Mesenchymal stem cell (in vitro differentiated cells and primary cell): ENCODE measurements around the gene PLLP.

Source experiments
- DNase-seq: peaks from one replicate; pipeline ENCODE4 v3.0.0-alpha.2; 2013
- H2AFZ ChIP-seq: one replicate; pipeline ENCODE4 v1.6.1; 2013; ENCODE audit warnings: low read depth, mild to moderate bottlenecking, control low read depth, inconsistent platforms, low read length, moderate library complexity
- H2AK5ac ChIP-seq: 2 replicates; pipeline ENCODE4 v1.6.1; 2013; ENCODE audit warnings: low read length, moderate library complexity, mild to moderate bottlenecking, inconsistent platforms; ENCODE audit not compliant: severe bottlenecking
- H2BK120ac ChIP-seq: one replicate; pipeline ENCODE4 v1.6.1; 2013; ENCODE audit warnings: low read depth, mild to moderate bottlenecking, inconsistent platforms, low read length, moderate library complexity
- H2BK12ac ChIP-seq, 2 experiments: one replicate each; pipeline ENCODE4 v1.6.1; 2013; ENCODE audit warnings: inconsistent platforms in 2 of 2, low read length in 2 of 2, mild to moderate bottlenecking in 2 of 2, moderate library complexity in 2 of 2, control low read depth in 1 of 2
- H2BK15ac ChIP-seq: one replicate; pipeline ENCODE4 v1.6.1; 2013; ENCODE audit warnings: mild to moderate bottlenecking, low read depth, inconsistent platforms; ENCODE audit not compliant: poor library complexity, severe bottlenecking
- H2BK5ac ChIP-seq: 2 replicates; pipeline ENCODE4 v1.6.1; 2013; ENCODE audit warnings: low read depth, mild to moderate bottlenecking, low read length, control low read depth, inconsistent platforms; ENCODE audit not compliant: poor library complexity, severe bottlenecking
- H3K14ac ChIP-seq, 2 experiments: one replicate each; pipeline ENCODE4 v1.6.1; 2013; ENCODE audit warnings: inconsistent platforms in 2 of 2, low read length in 2 of 2, control low read depth in 1 of 2, mild to moderate bottlenecking in 1 of 2, moderate library complexity in 1 of 2
- H3K18ac ChIP-seq, 2 experiments: one replicate each; pipeline ENCODE4 v1.6.1; 2013; ENCODE audit warnings: inconsistent platforms in 2 of 2, low read length in 2 of 2, control low read depth in 1 of 2, low read depth in 1 of 2, mild to moderate bottlenecking in 1 of 2
- H3K23ac ChIP-seq, 2 experiments: one replicate each; pipeline ENCODE4 v1.6.1; 2013; ENCODE audit warnings: inconsistent platforms in 2 of 2, low read length in 2 of 2, mild to moderate bottlenecking in 2 of 2, moderate library complexity in 2 of 2, control low read depth in 1 of 2
- H3K27ac ChIP-seq: 2 replicates; pipeline ENCODE4 v1.5.1; 2013; ENCODE audit warnings: mild to moderate bottlenecking, moderate library complexity, low read length, control low read depth, inconsistent platforms; ENCODE audit not compliant: poor library complexity, severe bottlenecking
- H3K27me3 ChIP-seq, 2 experiments: 2 replicates each; pipeline versions ENCODE4 v1.6.1 to v1.7.0; 2013; ENCODE audit warnings: low read length in 2 of 2, mild to moderate bottlenecking in 2 of 2, moderate library complexity in 2 of 2, control low read depth in 1 of 2, inconsistent platforms in 1 of 2; ENCODE audit not compliant: control insufficient read depth in 1 of 2, insufficient read depth in 1 of 2
- H3K36me3 ChIP-seq, 2 experiments: 2 replicates each; pipeline versions ENCODE4 v1.6.1 to v1.7.0; 2013; ENCODE audit warnings: low read length in 2 of 2, control low read depth in 1 of 2, inconsistent platforms in 1 of 2, low read depth in 1 of 2, mild to moderate bottlenecking in 1 of 2; ENCODE audit not compliant: insufficient read depth in 2 of 2, control insufficient read depth in 1 of 2
- H3K4ac ChIP-seq, 2 experiments: one replicate each; pipeline ENCODE4 v1.6.1; 2013; ENCODE audit warnings: inconsistent platforms in 2 of 2, low read length in 2 of 2, mild to moderate bottlenecking in 2 of 2, moderate library complexity in 2 of 2, control low read depth in 1 of 2, low read depth in 1 of 2
- H3K4me1 ChIP-seq: 2 replicates; pipeline ENCODE4 v1.6.1; 2013; ENCODE audit warnings: low read depth, low read length, control low read depth; ENCODE audit not compliant: control insufficient read depth, insufficient read depth
- H3K4me2 ChIP-seq: 2 replicates; pipeline ENCODE4 v1.6.1; 2013; ENCODE audit warnings: low read length, mild to moderate bottlenecking, inconsistent platforms; ENCODE audit not compliant: poor library complexity, severe bottlenecking
- H3K4me3 ChIP-seq, 2 experiments: 2 replicates each; pipeline versions ENCODE4 v1.5.1 to v1.7.0; 2013; ENCODE audit warnings: low read length in 2 of 2, mild to moderate bottlenecking in 2 of 2, control low read depth in 1 of 2, low read depth in 1 of 2; ENCODE audit not compliant: insufficient read depth in 1 of 2
- H3K79me1 ChIP-seq: replicated peaks from 2 replicates; pipeline ENCODE4 v1.6.1; 2013; ENCODE audit warnings: mild to moderate bottlenecking, control low read depth, low read length, inconsistent platforms; ENCODE audit not compliant: poor library complexity, severe bottlenecking
- H3K9ac ChIP-seq: 2 replicates; pipeline ENCODE4 v1.7.0; 2013; ENCODE audit warnings: mild to moderate bottlenecking, low read length, moderate library complexity
- H3K9me3 ChIP-seq: 2 replicates; pipeline ENCODE4 v1.7.0; 2013; ENCODE audit warnings: mild to moderate bottlenecking, low read length; ENCODE audit not compliant: control insufficient read depth
- H4K8ac ChIP-seq: one replicate; pipeline ENCODE4 v1.6.1; 2013; ENCODE audit warnings: inconsistent platforms, mild to moderate bottlenecking, low read length, moderate library complexity
- H4K91ac ChIP-seq: one replicate; pipeline ENCODE4 v1.6.1; 2013; ENCODE audit warnings: mild to moderate bottlenecking, low read length, inconsistent platforms
- WGBS: methylation state at CpG from one replicate; pipeline ENCODE4 v1.1.7; 2013; ENCODE audit warnings: mixed read lengths; 5-methylcytosine and 5-hydroxymethylcytosine counted together

Gene PLLP

DNA sequence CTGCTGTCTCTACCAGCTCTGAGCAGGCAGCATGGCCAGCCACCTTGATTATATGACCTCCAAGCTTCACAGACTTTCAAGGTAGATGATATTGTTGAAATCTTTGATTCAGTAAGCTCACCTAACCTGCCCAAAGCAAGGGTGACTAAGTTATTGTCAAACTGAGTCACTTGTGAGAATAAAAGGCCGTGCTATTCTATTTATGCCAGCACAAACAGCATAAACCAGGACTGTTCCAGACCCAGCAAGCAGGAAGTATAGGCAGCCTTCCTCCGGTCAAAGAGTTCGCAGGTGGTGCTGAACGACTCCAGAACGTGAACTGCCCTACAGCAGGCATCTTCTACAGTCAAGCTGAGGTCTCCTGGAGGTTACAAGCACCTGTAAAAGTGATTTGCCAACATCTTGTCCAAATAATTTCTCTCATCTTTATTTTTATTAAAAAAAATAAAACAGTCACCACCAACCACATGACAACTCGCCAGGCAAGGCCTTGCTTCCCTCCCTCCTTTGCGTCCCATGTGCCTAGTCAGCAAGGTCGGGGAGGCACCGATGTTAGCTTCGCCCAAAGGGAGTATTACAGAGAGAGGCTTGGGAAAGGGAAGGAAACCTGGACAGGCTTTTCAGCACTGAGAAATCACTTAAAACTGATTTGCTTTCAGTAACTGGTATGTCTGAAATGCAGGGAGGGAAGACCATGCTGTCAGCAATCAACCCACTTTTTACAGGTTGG is 28.6 kb downstream of the PLLP start:
- Histone ChIP-seq H3K4me2 (no peak overlapping the region), H3K18ac (no peak overlapping the region), H3K23ac (no peak overlapping the region), H2BK120ac (no peak overlapping the region), H3K27ac (no peak overlapping the region), H3K4ac (no peak overlapping the region), H2BK15ac (no peak overlapping the region), H3K36me3 (peaks cover 48 to 55% of the 10 kb centered on the region in 2 experiments), H3K4me1 (peaks cover 9% of the 10 kb centered on the region), H4K8ac (no peak overlapping the region), H3K79me1 (peaks cover 2% of the 10 kb centered on the region), H2AFZ (no peak overlapping the region), H2BK12ac (no peak overlapping the region), H3K9me3 (no peaks in the 10 kb centered on the region), H3K9ac (no peak overlapping the region), H3K27me3 (no peaks in the 10 kb centered on the region), H4K91ac (no peak overlapping the region), H3K14ac (no peak overlapping the region), H3K4me3 (no peak overlapping the region), H2BK5ac (no peak overlapping the region), H2AK5ac (no peak overlapping the region)
- WGBS, result 94% methylated on average over 10 of the region's 10 CpGs
- DNase-seq, result no peak

DNA sequence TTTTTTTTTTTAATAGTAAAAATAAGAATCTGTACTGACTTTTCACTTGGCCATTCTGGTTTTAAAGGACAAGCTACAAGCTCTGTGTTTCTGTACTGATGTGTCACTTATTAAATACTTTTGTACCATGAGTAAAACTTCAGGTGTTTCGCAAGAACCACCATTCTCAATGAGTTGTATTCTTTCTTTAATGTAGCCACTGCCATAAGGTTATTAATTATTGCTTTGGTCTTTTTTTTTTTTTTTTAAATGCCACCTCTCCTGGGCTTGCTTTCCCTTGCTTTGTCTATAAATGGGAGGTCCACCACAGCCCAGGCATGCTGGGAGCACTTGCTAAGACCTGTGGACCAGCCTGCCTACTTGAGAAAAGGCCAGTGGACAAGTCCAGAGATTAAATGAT is 31.0 kb downstream of the PLLP start:
- WGBS, result no CpG with 5 or more reads among the region's 1 CpG
- Histone ChIP-seq H3K23ac (no peak overlapping the region), H4K91ac (no peak overlapping the region), H3K9me3 (no peaks in the 10 kb centered on the region), H3K4ac (no peak overlapping the region), H3K18ac (no peak overlapping the region), H2BK15ac (no peak overlapping the region), H3K27me3 (no peaks in the 10 kb centered on the region), H2BK120ac (no peak overlapping the region), H3K27ac (no peak overlapping the region), H3K79me1 (peaks cover 9% of the 10 kb centered on the region), H2AFZ (no peak overlapping the region), H3K36me3 (peaks cover 66 to 72% of the 10 kb centered on the region in 2 experiments), H3K9ac (no peak overlapping the region), H3K4me1 (peaks cover 2% of the 10 kb centered on the region), H2AK5ac (no peak overlapping the region), H2BK12ac (no peak overlapping the region), H4K8ac (no peak overlapping the region), H2BK5ac (no peak overlapping the region), H3K4me2 (no peak overlapping the region), H3K14ac (no peak overlapping the region), H3K4me3 (no peak overlapping the region)
- DNase-seq, result no peak

DNA sequence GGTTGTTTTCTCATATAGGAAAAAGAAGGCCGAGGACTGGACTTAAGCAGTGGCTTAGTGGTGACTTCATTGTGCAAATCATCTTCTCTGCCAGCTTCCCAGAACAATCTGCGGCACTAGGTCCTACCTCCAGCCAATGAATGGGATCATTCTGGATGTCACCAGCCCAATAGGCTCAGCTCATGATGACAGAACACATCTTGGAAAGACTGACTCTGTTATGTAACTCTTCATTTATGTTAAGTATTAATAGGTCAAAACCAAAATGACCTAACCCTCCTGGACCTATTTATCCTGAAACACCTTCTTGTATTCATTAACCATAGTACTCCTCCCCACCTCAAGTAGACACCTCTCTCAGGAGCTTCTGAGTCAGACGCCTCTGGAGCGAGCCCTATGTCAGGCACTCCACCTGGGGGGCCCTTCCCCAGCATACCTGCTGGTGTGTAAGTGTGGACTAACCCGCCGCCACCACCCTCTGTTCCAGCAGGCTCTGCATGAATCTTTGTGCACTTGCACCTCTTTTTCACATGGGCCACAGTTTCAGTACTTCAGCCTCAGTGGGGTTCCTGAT is 32.2 kb downstream of the PLLP start:
- peaks cover 57 to 85% of the 10 kb centered on the region in 2 experiments for H3K36me3 ChIP-seq
- no peak overlapping the region for H4K8ac ChIP-seq
- DNase-seq, result no peak
- 98% methylated on average over 6 of the region's 6 CpGs for WGBS
- no peak overlapping the region for H2BK12ac ChIP-seq
- no peak overlapping the region for H3K14ac ChIP-seq
- H3K4me3 ChIP-seq, result no peak overlapping the region
- H3K23ac ChIP-seq, result no peak overlapping the region
- no peak overlapping the region for H3K4ac ChIP-seq
- no peak overlapping the region for H4K91ac ChIP-seq
- no peak overlapping the region for H3K4me2 ChIP-seq
- no peak overlapping the region for H3K27ac ChIP-seq
- no peak overlapping the region for H2BK15ac ChIP-seq
- H2BK120ac ChIP-seq, result no peak overlapping the region
- no peak overlapping the region for H3K18ac ChIP-seq
- no peaks in the 10 kb centered on the region for H3K27me3 ChIP-seq
- H2AK5ac ChIP-seq, result no peak overlapping the region
- H3K79me1 ChIP-seq, result peaks cover 12% of the 10 kb centered on the region
- H2BK5ac ChIP-seq, result no peak overlapping the region
- H3K9ac ChIP-seq, result no peak overlapping the region
- no peaks in the 10 kb centered on the region for H3K9me3 ChIP-seq
- H2AFZ ChIP-seq, result no peak overlapping the region
- peaks cover 2% of the 10 kb centered on the region for H3K4me1 ChIP-seq

DNA sequence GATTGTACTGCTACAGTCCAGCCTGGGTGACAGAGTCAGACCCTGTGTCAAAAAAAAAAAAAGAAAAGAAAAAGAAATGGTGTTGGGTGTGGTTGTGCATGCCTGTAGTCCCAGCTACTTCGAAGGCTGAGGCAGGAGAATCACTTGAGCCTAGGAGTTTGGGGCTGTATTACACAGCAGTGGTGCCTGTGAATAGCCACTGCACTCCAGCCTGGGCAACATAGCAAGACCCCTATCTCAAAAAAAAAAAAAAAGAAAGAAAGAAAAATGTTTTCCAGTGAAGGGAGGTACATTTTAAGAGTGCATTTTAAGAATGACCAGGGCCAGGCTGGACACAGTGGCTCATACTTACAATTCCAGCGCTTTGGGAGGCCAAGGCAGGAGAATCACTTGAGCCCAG is 33.1 kb downstream of the PLLP start:
- Histone ChIP-seq H3K14ac (no peak overlapping the region), H3K23ac (no peak overlapping the region), H4K8ac (no peak overlapping the region), H2BK5ac (no peak overlapping the region), H2BK12ac (no peak overlapping the region), H3K36me3 (peaks cover 50 to 91% of the 10 kb centered on the region in 2 experiments), H3K4me2 (no peak overlapping the region), H3K27ac (no peak overlapping the region), H3K79me1 (peaks cover 14% of the 10 kb centered on the region), H3K9ac (no peak overlapping the region), H2BK120ac (no peak overlapping the region), H4K91ac (no peak overlapping the region), H3K18ac (no peak overlapping the region), H3K4me1 (peaks cover 2% of the 10 kb centered on the region), H3K4me3 (no peak overlapping the region), H3K4ac (no peak overlapping the region), H3K9me3 (no peaks in the 10 kb centered on the region), H3K27me3 (no peaks in the 10 kb centered on the region), H2AFZ (no peak overlapping the region), H2BK15ac (no peak overlapping the region), H2AK5ac (no peak overlapping the region)
- no peak for DNase-seq
- 100% methylated on average over 2 of the region's 2 CpGs for WGBS
